Effector memory CD4-positive, alpha-beta T cell (primary cell): ENCODE results near the gene PELI1.
"Not testable (repeated sequence)": the region's sequence is repeated elsewhere in the genome, so short reads cannot be mapped to it uniquely, and the experiment has no call there.

Experiments used
- DNase-seq, 3 donors: peaks; one replicate each; pipeline ENCODE4 v3.0.0-alpha.2; 2020
- H3K27ac ChIP-seq: 2 replicates; pipeline ENCODE4 v1.7.0; 2013; ENCODE audit warnings: mild to moderate bottlenecking, low read length, moderate library complexity; ENCODE audit not compliant: insufficient read depth, poor library complexity, severe bottlenecking
- H3K27me3 ChIP-seq: replicated peaks from 2 replicates; pipeline ENCODE4 v1.7.0; 2013; ENCODE audit warnings: mild to moderate bottlenecking, low read length; ENCODE audit not compliant: insufficient read depth, control insufficient read depth, poor library complexity, severe bottlenecking
- H3K36me3 ChIP-seq: 2 replicates; pipeline ENCODE4 v1.7.0; 2013; ENCODE audit warnings: mild to moderate bottlenecking, low read length, moderate library complexity; ENCODE audit not compliant: control insufficient read depth, insufficient read depth
- H3K4me1 ChIP-seq: 2 replicates; pipeline ENCODE4 v1.7.0; 2013; ENCODE audit warnings: low read length, mild to moderate bottlenecking; ENCODE audit not compliant: control insufficient read depth, insufficient read depth, poor library complexity, severe bottlenecking
- H3K4me3 ChIP-seq: 2 replicates; pipeline ENCODE4 v1.7.0; 2013; ENCODE audit warnings: low read length, low read depth, mild to moderate bottlenecking; ENCODE audit not compliant: insufficient read depth, poor library complexity, severe bottlenecking
- H3K9me3 ChIP-seq: 2 replicates; pipeline ENCODE4 v1.7.0; 2013; ENCODE audit warnings: mild to moderate bottlenecking, low read length, moderate library complexity; ENCODE audit not compliant: control insufficient read depth

PELI1 gene

GRCh38 chr2:64093341-64093740, 50.9 kb downstream of the PELI1 start:
- DNase-seq, result no peak
- no peaks in the 10 kb centered on the region for H3K27me3 ChIP-seq
- H3K36me3 ChIP-seq, result peaks cover 32% of the 10 kb centered on the region
- H3K27ac ChIP-seq, result no peak overlapping the region
- no peaks in the 10 kb centered on the region for H3K4me1 ChIP-seq
- no peaks in the 10 kb centered on the region for H3K9me3 ChIP-seq
- no peak overlapping the region for H3K4me3 ChIP-seq

- H3K27ac ChIP-seq, result no peak overlapping the region
- no peak for DNase-seq
- H3K4me3 ChIP-seq, result no peak overlapping the region
- no peaks in the 10 kb centered on the region for H3K4me1 ChIP-seq
- H3K36me3 ChIP-seq, result peaks cover 30% of the 10 kb centered on the region
- no peaks in the 10 kb centered on the region for H3K9me3 ChIP-seq
- no peaks in the 10 kb centered on the region for H3K27me3 ChIP-seq
Observed at GRCh38 chr2:64092502-64092901, 51.7 kb downstream of the PELI1 start.

- no peak for DNase-seq
- Histone ChIP-seq H3K27me3 (no peaks in the 10 kb centered on the region), H3K4me1 (no peaks in the 10 kb centered on the region), H3K9me3 (no peaks in the 10 kb centered on the region), H3K4me3 (no peak overlapping the region), H3K27ac (no peak overlapping the region), H3K36me3 (peaks cover 16% of the 10 kb centered on the region)
Observed at GRCh38 chr2:64090264-64090663, 54.0 kb downstream of the PELI1 start.

- Histone ChIP-seq H3K4me3 (no peak overlapping the region), H3K9me3 (no peaks in the 10 kb centered on the region), H3K36me3 (no peaks in the 10 kb centered on the region), H3K27ac (no peak overlapping the region), H3K4me1 (no peaks in the 10 kb centered on the region), H3K27me3 (no peaks in the 10 kb centered on the region)
- DNase-seq, result no peak
Observed at GRCh38 chr2:64086347-64087082, 57.7 kb downstream of the PELI1 start.

- no peak overlapping the region for H3K4me3 ChIP-seq
- H3K27me3 ChIP-seq, result no peaks in the 10 kb centered on the region
- DNase-seq, result no peak
- H3K27ac ChIP-seq, result no peak overlapping the region
- H3K4me1 ChIP-seq, result no peaks in the 10 kb centered on the region
- no peaks in the 10 kb centered on the region for H3K9me3 ChIP-seq
- no peaks in the 10 kb centered on the region for H3K36me3 ChIP-seq
Observed at GRCh38 chr2:64085936-64086335, 58.3 kb downstream of the PELI1 start.

GRCh38 chr2:64081046-64081445, 63.2 kb downstream of the PELI1 start:
- Histone ChIP-seq H3K4me1 (no peaks in the 10 kb centered on the region), H3K4me3 (no peak overlapping the region), H3K27ac (no peak overlapping the region), H3K36me3 (no peaks in the 10 kb centered on the region), H3K27me3 (no peaks in the 10 kb centered on the region), H3K9me3 (no peaks in the 10 kb centered on the region)
- DNase-seq, result no peak

- no peaks in the 10 kb centered on the region for H3K9me3 ChIP-seq
- no peaks in the 10 kb centered on the region for H3K36me3 ChIP-seq
- no peak overlapping the region for H3K27ac ChIP-seq
- no peak overlapping the region for H3K4me3 ChIP-seq
- no peaks in the 10 kb centered on the region for H3K27me3 ChIP-seq
- no peaks in the 10 kb centered on the region for H3K4me1 ChIP-seq
- DNase-seq, result no peak
Observed at GRCh38 chr2:64080179-64080578, 64.0 kb downstream of the PELI1 start.

GRCh38 chr2:64079688-64080087, 64.5 kb downstream of the PELI1 start:
- H3K4me3 ChIP-seq, H3K27ac ChIP-seq, DNase-seq: not testable (repeated sequence)

GRCh38 chr2:64076828-64077227, 67.4 kb downstream of the PELI1 start:
- not testable (repeated sequence) for H3K27me3 ChIP-seq, H3K4me3 ChIP-seq, DNase-seq, H3K36me3 ChIP-seq, H3K9me3 ChIP-seq, H3K27ac ChIP-seq, H3K4me1 ChIP-seq

More at GRCh38 chr2:64079688-64080087, 64.5 kb downstream of the PELI1 start:
- not testable (repeated sequence) for H3K9me3 ChIP-seq, H3K36me3 ChIP-seq, H3K4me1 ChIP-seq, H3K27me3 ChIP-seq

- H3K27me3 ChIP-seq, H3K4me1 ChIP-seq, H3K27ac ChIP-seq, DNase-seq, H3K4me3 ChIP-seq, H3K36me3 ChIP-seq, H3K9me3 ChIP-seq: not testable (repeated sequence)
Observed at GRCh38 chr2:64074616-64075015, 69.6 kb downstream of the PELI1 start.
